ENCODE results near the gene LYVE1.

The LYVE1 gene

GRCh38 chr11:10544491-10545465 lies 23.7 kb downstream of the LYVE1 start:
- TF ChIP-seq CTCF (conservative IDR thresholded peaks at IDR 0.05; ENCODE audit: low read depth, low read length), result no peak
- DNase-seq (ENCODE audit: low read depth), result no peak
- H3K4me3 ChIP-seq (ENCODE audit: low read length), result no peak overlapping the region

- no peak overlapping the region for H3K4me3 ChIP-seq (ENCODE audit: low read length)
- TF ChIP-seq CTCF (conservative IDR thresholded peaks at IDR 0.05; ENCODE audit: low read depth, low read length), result no peak
- no peak for DNase-seq (ENCODE audit: low read depth)
These were observed 24.7 kb downstream of the LYVE1 start for GRCh38 chr11:10543782-10544181.

GRCh38 chr11:10542776-10543175 lies 25.7 kb downstream of the LYVE1 start:
- no peak overlapping the region for H3K4me3 ChIP-seq (ENCODE audit: low read length)
- DNase-seq (ENCODE audit: low read depth), result no peak
- TF ChIP-seq CTCF (conservative IDR thresholded peaks at IDR 0.05; ENCODE audit: low read depth, low read length), result no peak

- DNase-seq (ENCODE audit: low read depth), result no peak
- TF ChIP-seq CTCF (conservative IDR thresholded peaks at IDR 0.05; ENCODE audit: low read depth, low read length), result no peak
- peak overlapping the region; percentile 89 for H3K4me3 ChIP-seq (ENCODE audit: low read length)
These were observed 26.9 kb downstream of the LYVE1 start for GRCh38 chr11:10541561-10541930.

GRCh38 chr11:10540915-10541560 lies 27.4 kb downstream of the LYVE1 start, which contains the start of gene RNF141:
RNF141 (minus strand) TSS chr11:10541187; CDS start chr11:10534158, 7,029 bp downstream.
- TF ChIP-seq CTCF (conservative IDR thresholded peaks at IDR 0.05; ENCODE audit: low read depth, low read length), result peak; percentile 82
- DNase-seq (ENCODE audit: low read depth), result peak; percentile 56

GRCh38 chr11:10540546-10540914 lies 27.9 kb downstream of the LYVE1 start:
- peak overlapping the region; percentile 89 for H3K4me3 ChIP-seq (ENCODE audit: low read length)
- no peak for DNase-seq (ENCODE audit: low read depth)
- no peak for TF ChIP-seq CTCF (conservative IDR thresholded peaks at IDR 0.05; ENCODE audit: low read depth, low read length)

More at GRCh38 chr11:10540915-10541560, 27.4 kb downstream of the LYVE1 start, which contains the start of gene RNF141:
- H3K4me3 ChIP-seq (ENCODE audit: low read length), result peak within 1 kb of the TSS; percentile 89
